GM10266 (cell line): Measurements from ENCODE around the gene DMD.

Source experiments
- DNase-seq: peaks from one replicate; pipeline ENCODE4 v3.0.0; 2012; ENCODE audit errors: extremely low spot score
- CTCF ChIP-seq: IDR thresholded peaks from 2 replicates; pipeline ENCODE4 v1.5.1; 2012; ENCODE audit warnings: mild to moderate bottlenecking, low read depth; ENCODE audit not compliant: control insufficient read depth, insufficient read depth; ENCODE audit errors: missing control alignments

DMD gene

DNA sequence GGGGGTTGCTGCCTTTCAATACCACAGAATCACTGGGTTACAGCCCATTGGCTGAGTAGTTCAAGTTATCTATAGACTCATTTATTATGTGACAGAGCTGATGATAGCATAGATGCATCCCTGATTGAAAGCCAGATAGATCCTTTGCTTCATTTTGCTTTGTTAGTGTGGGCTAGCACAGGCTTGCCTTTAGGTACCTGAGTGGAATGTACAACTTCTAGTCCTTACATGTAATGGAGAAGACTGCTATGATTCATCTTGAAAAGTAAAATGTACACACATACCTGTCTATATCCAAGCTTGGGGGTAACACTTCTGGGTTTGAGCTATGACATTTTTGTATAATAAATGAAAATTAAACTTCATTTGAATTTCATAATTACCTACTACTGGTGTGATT lies 1913.5 kb downstream of the DMD start:
- DNase-seq = no peak
- TF ChIP-seq CTCF = no peak

- no peak for DNase-seq
- TF ChIP-seq CTCF = no peak
These were observed 1916.9 kb downstream of the DMD start for GRCh38 chrX:31294475-31294874.

DNA sequence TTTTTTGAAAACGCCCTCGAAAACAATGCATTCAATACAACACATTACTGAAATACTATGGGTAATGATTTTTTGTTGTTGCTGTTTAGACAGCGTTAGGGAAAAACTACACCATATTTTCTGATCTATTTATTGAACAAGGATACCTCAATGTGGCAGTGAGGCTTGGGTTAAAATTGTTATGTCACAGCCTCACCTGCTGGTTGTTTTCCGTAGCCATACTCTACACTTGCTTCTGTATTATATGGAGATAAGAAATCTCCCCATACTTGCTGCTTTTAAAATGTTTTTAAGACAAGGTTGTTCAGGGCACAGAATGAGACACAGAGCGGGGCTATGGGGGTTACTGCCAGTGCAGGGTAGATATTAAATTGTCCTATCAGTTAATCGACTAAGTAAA lies 1917.9 kb downstream of the DMD start:
- TF ChIP-seq CTCF = peak; percentile 45
- peak; percentile 6 for DNase-seq

- no peak for TF ChIP-seq CTCF
These were observed 1920.2 kb downstream of the DMD start for GRCh38 chrX:31291131-31291530.

GRCh38 chrX:31287861-31288260 lies 1923.5 kb downstream of the DMD start:
- TF ChIP-seq CTCF = no peak
- DNase-seq = no peak

More at GRCh38 chrX:31291131-31291530, 1920.2 kb downstream of the DMD start:
- DNase-seq = no peak

- no peak for TF ChIP-seq CTCF
- DNase-seq = no peak
These were observed 1930.8 kb downstream of the DMD start for GRCh38 chrX:31280580-31280979.

DNA sequence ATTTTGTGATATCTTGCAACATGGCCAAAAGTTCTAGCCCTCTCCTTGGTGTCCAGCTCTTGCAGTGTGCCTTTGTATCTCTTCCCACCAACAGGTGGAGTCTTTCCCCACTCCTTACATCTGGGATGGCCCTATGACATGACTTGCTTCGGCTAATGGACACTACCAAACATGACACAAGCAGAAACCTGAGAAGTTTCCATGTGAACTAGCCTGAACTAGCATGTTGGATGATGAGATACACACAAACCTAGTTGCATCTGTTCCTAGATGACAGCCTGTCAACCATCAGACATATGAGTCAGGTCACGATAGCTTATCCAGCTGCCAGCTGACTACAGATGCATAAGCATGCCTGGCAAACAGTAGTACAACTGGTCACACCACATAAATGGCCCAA lies 1932.0 kb downstream of the DMD start:
- no peak for DNase-seq
- no peak for TF ChIP-seq CTCF

- DNase-seq = no peak
- TF ChIP-seq CTCF = no peak
These were observed 1938.9 kb downstream of the DMD start for GRCh38 chrX:31272472-31272775.
